ENCODE data around the gene NXPH1.

DNA sequence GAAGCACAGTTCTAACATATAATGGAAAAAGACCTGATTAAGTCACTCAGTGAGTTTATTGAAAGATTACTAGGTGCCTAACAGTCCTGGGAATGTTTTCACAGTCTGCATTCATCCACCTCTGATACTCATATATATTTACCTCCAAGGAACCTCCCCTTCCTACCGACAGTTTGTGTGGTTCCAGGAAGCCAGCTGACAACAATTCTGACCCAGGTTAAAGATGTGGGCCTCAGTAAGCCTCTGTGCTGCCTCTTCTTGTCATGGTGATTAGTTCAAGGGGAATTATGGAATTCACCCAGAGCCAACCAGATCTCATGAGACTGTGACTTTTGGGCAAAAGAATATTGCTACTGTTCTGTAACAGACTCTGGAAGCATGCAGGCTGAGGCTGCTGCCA is 186.8 kb downstream of the NXPH1 start:
- TF ChIP-seq POLR2A (IDR thresholded peaks at IDR 0.05; ENCODE audit: low read depth, low read length) (no peak), POLR2AphosphoS5 (IDR thresholded peaks at IDR 0.05; ENCODE audit: low read depth, low read length) (no peak), TAF1 (IDR thresholded peaks at IDR 0.05; ENCODE audit: low read depth, low read length) (no peak)
